Stimulated activated CD8-positive, alpha-beta memory T cell treated with anti-CD3 and anti-CD28 coated beads, Interleukin-12 subunit alpha, Interleukin-12 subunit beta, amount 100 ng/mL, for 4 hours (primary cell): ENCODE data around the gene NUTM2F.
"Not testable (repeated sequence)": the region's sequence is repeated elsewhere in the genome, so short reads cannot be mapped to it uniquely, and the experiment has no call there.

Experiments used
- DNase-seq: peaks from one replicate; pipeline ENCODE4 v3.0.0-alpha.2; 2020; ENCODE audit warnings: low read depth

The NUTM2F gene

GRCh38 chr9:94316236-94316635 is 12.2 kb downstream of the NUTM2F start:
- not testable (repeated sequence) for DNase-seq

- not testable (repeated sequence) for DNase-seq
Observed at GRCh38 chr9:94315034-94315984, 13.1 kb downstream of the NUTM2F start.

- no peak for DNase-seq
Observed at GRCh38 chr9:94303321-94303720, 25.1 kb downstream of the NUTM2F start.

GRCh38 chr9:94302426-94302825 is 26.0 kb downstream of the NUTM2F start:
- DNase-seq, result no peak

- DNase-seq, result no peak
Observed at GRCh38 chr9:94301583-94301982, 26.9 kb downstream of the NUTM2F start.

- DNase-seq, result no peak
Observed at GRCh38 chr9:94300470-94301301, 27.8 kb downstream of the NUTM2F start.

- DNase-seq, result no peak
Observed at GRCh38 chr9:94298949-94299599, 29.4 kb downstream of the NUTM2F start.

- no peak for DNase-seq
Observed at GRCh38 chr9:94289691-94290090, 38.8 kb downstream of the NUTM2F start.

GRCh38 chr9:94287877-94288513 is 40.4 kb downstream of the NUTM2F start:
- DNase-seq, result no peak

GRCh38 chr9:94286116-94286515 is 42.3 kb downstream of the NUTM2F start:
- DNase-seq, result no peak

GRCh38 chr9:94281101-94281500 is 47.3 kb downstream of the NUTM2F start:
- DNase-seq, result no peak

- no peak for DNase-seq
Observed at GRCh38 chr9:94280409-94280989, 47.9 kb downstream of the NUTM2F start.

GRCh38 chr9:94277885-94278536 is 50.4 kb downstream of the NUTM2F start:
- DNase-seq, result no peak

- not testable (repeated sequence) for DNase-seq
Observed at GRCh38 chr9:94277029-94277428, 51.4 kb downstream of the NUTM2F start.

- DNase-seq, result no peak
Observed at GRCh38 chr9:94270009-94270408, 58.4 kb downstream of the NUTM2F start.

GRCh38 chr9:94269264-94269663 is 59.2 kb downstream of the NUTM2F start:
- no peak for DNase-seq
